GM18951 (cell line): Measurements from ENCODE around the gene JUND.

Experiments used
- POLR2A ChIP-seq: IDR thresholded peaks from 4 replicates; pipeline ENCODE4 v1.6.1; 2011; ENCODE audit warnings: mild to moderate bottlenecking; ENCODE audit not compliant: insufficient read length, insufficient read depth; ENCODE audit errors: extremely low read depth
- in situ Hi-C: fragments of 300-500 bp; cut with MboI; formaldehyde crosslinking; loops from one replicate; pipeline ENCODE4 v1.12.0; 2022; ENCODE audit warnings: low sequenced_read_pairs, mixed read lengths, inconsistent platforms; ENCODE audit not compliant: unreplicated experiment

JUND gene

DNA sequence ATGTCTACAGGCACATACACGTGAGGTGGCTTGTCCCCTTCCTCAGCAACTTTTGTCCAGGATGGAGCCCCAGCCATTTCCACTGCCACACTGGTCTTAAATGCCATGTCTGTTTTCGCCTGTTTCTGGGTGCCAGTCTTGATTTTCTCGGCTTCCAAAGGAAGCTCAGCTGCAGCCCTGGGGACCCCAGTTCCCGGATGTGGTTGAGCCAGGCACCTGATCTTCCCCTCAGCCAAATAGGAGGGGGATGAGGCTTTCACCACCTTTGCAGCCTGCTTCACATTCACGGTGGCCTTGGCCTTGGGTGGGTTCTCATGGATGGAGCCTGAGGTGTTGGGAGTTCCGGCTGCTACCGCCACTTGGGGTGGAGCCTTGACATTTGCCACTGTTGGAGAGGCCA is 15.8 kb downstream of the JUND start:
- TF ChIP-seq POLR2A = no peak
- in situ Hi-C loops = no loop called here

DNA sequence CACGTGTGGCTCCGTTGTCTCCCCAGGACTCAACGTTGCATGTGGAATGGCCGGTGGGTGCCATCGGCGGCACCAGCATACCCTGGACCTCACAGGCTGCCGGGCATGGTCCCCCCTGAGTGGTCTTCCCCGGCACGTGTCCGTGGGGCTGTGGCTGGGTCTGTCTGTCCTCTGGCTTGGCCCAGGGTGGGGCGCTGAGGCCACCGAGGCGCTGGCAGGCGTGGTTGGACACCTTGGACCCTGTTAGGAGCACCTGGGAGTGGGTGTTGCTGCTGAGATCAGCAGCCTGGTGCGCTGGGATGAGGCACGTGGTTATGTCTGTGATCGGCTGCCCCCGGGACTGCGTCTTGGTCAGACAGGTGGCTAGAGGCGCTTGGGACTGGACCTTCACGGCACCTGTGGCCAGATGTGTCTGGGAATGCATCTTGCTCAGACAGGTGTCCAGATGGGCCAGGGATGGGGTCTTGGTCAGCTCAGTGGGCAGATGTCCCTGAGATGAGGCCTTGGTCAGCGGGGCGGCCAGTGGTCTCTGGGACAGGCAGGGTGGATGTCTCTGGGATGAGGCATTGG is 16.4 kb downstream of the JUND start:
- no peak for TF ChIP-seq POLR2A

DNA sequence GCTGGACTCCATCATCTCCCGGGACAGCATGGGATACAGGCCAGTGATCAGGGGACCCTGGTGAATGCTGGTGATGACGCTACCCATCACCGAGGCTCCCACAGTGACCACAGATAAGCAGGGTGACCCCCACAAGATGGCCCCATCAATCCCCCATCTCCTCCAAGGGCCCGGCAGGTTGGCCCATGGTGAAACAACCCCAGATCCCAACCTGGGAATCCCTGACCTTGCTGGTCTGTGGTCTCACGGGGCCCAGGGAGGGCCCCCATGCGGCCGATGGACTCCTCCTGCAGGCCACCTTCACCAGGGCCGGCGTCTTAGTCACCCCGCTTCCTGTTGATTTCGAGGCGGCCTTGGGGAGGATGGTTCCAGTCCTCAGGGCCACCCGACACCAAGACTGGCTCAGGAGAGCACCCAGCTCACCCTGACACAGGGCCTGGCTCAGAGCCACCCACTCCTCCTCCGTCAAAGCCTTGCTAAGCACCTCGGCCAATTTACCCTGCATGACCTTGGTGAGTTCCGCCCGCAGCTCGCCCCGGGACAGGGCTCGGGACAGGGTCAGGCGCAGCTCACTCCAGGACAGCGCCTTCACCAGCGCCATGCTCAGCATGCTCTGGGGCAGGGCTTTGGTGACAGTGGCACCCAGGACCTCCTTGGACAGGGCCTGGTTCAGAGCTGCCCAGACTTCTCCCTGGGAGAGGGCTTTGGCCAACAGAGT is 17.1 kb downstream of the JUND start:
- no peak for TF ChIP-seq POLR2A
- in situ Hi-C loops = no loop called here

More for the DNA sequence above, 16.4 kb downstream of the JUND start:
- in situ Hi-C loops = no loop called here

DNA sequence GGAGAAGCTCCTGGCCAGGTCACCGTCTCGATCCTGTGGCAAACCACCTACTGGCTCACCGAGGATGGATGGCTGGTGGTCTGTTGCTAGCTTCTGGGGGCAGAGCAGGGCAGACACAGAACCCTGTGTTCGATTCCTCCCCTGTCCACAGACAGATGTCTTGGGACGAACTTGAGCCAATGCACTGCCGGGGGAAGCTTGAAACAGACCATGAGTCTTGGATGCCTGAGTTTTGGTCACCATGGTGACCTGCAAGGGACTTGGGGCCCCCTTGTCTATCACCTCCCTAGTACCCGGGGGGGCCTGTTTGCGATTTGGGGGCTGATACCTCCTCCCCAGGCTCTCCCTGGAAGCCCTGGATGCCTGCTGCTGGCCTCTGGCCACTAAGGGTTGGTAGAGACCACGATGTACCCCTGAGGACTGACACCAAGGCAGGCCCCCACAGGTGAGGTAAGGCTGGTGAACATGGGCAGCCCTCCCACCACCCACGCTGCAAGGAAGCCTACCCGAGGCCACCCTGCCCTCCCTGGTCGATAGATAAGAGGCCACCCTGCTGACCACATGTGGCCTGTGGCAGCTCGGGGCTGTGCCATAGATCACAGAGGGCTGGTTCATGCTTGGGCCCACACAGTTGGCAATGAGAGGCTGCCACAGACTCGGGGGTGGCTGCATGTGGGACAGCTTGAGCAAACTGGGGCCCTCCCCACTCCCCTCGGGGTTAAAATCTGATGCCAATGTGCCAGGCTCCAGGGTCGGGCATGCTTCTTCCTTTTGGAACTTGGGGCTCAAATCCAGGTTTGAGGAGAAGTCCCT is 17.9 kb downstream of the JUND start:
- in situ Hi-C loops = no loop called here
- TF ChIP-seq POLR2A = no peak

DNA sequence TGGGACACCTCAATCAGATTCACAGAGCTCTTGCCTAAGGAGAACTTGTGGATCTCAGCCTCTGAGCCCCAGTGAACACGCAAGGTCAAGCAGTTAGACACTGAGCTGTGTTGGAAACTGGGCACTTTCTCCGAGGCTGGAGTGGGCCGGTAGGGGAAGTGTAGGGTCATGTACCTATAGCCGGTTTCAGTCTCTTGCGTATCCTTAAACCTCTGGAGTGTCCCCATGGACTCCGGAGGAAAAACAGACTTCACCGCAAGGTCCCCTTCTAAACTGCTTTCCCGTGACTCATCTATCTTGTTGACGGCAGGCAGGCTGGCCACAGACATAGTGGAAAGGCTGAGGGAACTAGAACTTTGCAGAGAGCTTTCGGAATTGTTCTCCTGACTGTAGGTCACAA is 18.5 kb downstream of the JUND start:
- in situ Hi-C loops = no loop called here
- no peak for TF ChIP-seq POLR2A

DNA sequence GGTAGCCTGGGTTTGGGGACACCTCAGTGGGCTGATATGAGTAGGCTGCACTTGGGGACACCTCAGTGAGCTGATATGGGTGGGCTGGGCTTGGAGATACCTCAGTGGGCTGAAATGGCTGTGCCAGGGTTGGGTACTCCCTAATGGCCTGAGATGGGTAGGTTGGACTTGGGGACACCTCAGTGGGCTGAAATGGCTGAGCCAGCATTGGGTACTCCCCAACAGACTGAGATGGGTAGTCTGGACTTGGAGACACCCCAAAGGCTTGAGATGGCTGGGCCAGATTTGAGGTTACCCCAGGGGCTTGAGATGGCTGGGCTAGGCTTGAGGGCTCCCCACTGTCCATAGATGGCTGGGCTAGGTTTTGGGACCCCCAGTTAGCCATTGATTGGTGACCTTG is 19.3 kb downstream of the JUND start:
- in situ Hi-C loops = no loop called here
- TF ChIP-seq POLR2A = no peak

DNA sequence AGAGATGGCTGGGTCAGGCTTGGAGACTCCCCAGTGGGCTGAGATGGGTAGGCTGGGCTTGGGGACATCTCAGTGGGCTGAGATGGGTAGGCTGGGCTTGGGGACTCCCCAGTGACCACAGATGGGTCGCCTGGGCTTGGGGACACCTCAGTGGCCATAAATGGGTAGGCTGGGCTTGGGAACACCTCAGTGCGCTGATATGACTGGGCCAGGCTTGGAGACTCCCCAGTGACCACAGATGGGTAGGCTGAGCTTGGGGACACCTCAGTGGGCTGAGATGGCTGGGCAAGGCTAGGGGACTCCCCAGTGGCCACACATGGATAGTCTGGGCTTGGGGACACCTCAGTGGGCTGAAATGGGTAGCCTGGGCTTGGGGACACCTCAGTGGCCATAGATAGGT is 19.9 kb downstream of the JUND start:
- TF ChIP-seq POLR2A = no peak
- in situ Hi-C loops = no loop called here

DNA sequence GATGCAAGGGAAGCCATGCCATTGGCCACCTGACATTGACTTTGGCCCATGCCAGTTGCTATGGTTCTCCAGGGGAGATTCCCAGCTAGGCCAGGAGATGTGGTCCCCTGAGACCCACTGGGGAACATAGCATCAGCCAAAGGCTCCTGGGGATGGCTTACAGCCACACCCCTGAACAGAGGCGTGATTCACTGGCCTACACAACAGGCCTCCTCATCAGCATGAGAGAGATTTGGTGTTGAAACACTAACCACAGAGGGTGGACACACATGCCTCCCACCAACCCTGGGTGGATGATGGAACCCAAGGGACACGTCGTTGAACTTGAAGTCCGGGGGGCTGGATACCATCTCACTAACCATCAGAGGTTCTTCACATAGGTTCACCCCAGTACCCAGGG is 21.5 kb downstream of the JUND start:
- in situ Hi-C loops = no loop called here
- no peak for TF ChIP-seq POLR2A

DNA sequence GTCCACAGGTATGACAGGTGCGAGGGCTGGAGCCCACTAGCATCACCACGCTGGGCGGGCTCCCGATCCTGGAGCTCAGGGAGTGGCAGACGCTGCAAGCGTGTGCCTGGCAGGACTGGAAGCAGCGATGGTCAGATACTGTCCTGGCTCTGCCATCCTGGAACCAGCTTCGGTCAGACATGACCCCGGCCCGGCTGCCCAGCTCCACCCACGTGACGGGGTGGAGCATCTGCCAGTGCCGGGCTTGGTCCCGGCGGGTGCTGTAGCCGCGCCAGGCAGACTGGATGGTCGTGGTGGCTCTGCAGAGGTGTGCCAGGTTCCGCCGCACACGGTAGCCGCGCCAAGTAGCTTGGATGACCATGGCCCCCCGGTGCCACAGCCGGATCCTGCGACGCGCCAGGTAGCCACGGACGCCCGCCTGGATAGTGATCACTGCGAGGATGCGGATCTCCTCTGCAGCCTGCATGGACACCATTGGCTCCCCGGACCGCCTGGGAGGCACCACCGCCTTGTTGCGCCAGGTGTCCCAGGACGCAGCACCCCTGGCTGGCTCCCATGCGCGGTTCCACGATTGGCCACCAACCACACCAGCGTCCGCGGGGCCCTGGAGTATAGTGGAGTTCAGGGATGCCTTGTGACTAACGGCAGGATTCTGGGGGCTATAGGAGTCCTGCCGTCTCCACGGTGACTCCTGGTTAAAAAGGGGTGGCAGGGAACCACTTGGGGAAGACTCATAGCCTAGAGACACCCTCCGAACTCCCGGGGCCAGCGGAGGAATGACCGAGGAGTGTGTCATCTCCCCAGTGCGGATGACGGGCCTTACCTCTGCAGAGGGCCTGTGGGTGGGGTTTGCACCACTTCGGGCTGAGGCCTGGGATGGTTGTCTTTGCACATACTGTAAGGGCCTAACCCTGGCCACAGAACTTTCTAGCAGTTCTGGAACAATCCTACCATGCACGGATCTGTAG is 23.6 kb downstream of the JUND start:
- TF ChIP-seq POLR2A = no peak
- in situ Hi-C loops = no loop called here

DNA sequence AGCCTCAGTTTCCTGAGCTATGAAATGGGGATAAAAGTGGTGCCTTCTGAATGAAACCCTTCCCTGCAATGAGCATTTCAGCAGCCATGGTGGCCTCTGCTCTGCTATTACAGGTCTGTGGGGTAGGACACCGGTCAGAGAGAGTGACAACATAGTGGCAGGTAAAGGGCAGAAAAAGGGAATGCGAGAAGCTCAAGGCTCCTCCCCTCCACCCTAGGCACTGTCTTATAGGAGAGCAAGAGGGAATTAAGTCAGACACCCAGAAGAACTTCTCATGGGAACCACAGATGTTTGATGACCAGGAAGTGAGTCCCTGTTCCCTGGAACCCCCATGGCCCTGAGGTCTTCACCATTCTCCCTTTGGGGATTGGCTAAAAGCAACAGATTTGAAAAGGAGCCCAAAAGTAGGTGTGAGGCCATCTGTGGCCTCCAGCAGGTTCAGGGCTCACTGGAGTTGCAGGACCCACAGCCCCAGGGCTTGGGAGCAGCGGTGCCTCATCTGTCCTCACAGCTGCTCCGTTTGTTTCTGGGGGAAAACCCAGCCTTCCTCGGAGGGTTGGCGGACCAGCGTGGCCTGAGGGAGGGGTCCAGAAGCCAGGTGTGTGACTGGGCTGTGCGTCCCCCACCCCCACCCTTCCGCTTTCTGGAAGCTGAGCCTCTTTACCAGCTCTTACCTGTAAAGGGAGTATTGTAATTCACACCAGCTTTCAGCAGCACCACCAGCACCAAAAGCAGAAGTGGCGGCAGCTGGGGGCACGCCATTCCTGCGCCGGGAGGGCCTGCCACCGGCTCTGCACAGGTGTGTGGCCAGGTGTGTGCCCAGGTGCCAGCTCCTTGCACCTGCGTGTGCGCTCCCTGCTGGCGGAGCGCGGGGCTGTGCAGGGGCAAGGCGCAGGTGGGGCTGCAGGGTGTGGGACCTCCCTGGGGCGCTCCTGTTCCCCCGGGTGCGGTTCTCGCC is 26.6 kb downstream of the JUND start:
- in situ Hi-C loops = no loop called here
- TF ChIP-seq POLR2A = no peak

DNA sequence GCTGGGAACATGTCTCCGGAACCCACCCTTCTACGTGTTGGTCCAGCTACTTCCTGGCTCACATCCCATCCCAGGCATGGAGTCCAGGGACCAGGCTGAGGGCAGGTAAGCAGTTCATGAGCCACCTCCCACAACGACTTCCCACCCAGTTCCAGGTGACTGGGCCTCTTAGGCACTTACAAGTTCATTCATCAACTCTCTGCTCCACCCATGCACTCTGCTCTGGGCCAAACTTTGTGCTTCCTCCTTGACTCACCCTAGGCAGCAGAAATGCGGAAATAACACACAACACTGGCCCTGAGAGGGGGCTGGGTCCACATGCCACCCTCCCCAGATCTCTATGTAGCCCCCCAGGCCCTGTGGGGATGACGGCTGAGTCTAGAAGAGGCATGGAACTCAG is 27.7 kb downstream of the JUND start:
- in situ Hi-C loops = no loop called here

DNA sequence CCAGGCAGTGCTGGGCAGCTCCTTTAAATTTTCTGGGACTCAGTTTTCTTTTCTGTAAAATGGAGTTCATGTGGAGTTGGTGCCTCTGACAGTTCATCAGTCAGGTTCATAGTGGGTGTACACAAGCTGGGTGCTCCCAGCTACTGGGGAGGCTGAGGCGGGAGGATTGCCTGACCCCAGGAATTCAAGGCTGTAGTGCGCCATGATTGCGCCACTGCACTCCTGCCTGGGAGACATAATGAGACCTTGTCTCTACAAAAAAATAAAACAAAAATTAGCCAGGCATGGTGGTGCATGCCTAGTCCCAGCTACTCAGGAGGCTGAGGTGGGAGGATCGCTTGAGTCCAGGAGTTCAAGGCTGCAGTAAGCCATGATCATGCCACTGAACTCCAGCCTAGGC is 28.3 kb downstream of the JUND start:
- in situ Hi-C loops = no loop called here
- no peak for TF ChIP-seq POLR2A

More for the DNA sequence above, 27.7 kb downstream of the JUND start:
- no peak for TF ChIP-seq POLR2A

DNA sequence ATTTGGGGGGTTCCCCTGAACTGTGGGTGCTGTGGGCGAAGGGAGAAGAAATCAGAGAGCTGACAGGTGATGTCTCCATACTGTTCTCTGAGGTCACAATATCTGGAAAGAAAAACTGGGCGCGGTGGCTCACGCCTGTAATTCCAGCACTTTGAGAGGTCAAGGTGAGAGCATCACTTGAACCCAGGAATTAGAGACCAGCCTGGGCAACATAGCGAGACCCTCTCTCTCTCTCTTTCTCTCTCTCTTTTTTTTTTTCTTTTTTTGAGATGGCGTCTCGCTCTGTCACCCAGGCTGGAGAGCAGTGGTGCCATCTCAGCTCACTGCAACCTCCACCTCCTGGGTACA is 29.1 kb downstream of the JUND start:
- in situ Hi-C loops = no loop called here
- TF ChIP-seq POLR2A = no peak
